Midbrain (tissue), 1 donor: ENCODE results near the gene TOMM20.
"Not testable (repeated sequence)": the region's sequence is repeated elsewhere in the genome, so short reads cannot be mapped to it uniquely, and the experiment has no call there.

Source experiments
- DNase-seq: peaks from one replicate; lab custom pipeline; 2025; lab: John Stamatoyannopoulos, UW

Gene TOMM20

DNA sequence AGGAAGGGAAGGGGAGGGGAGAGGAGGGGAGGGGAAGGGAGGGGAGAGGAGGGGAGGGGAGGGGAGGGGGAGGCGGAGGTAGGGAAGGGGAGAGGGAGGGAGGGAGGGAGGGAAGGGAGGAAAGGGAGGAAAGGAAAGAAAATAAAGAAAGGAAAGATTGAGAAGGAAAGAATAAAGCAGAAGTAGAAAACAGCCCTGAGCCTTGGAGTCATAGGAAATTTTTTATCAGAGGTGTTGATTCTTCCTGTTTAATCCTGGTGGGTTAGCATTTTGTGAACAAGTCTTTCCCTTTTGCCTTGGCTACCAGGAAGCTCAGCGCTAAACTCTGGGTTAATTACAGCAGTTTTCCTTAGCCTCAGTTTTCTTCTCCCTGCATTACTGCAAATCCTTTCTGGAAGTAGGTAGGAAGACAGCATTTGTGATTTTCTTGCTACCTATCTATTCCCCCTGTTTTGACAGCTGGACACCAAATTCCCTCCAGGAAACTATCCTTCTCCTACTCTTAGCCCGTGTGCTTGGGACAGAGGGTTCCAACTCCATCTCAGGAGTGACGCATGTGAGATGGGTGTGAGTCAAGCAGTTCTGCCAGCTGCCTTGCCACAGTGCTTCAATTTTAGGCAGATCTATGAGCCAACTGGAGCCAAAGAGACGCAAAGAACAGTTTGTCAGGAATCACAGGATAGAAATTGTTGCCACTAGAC is 26.9 kb downstream of the TOMM20 start:
- DNase-seq = no peak

GRCh38 chr1:235100194-235100772 is 28.4 kb downstream of the TOMM20 start:
- no peak for DNase-seq

- DNase-seq = no peak
These were observed 29.6 kb downstream of the TOMM20 start for GRCh38 chr1:235098991-235099390.

GRCh38 chr1:235098547-235098946 is 30.1 kb downstream of the TOMM20 start:
- DNase-seq = no peak

- not testable (repeated sequence) for DNase-seq
These were observed 31.1 kb downstream of the TOMM20 start for GRCh38 chr1:235097501-235097900.

DNA sequence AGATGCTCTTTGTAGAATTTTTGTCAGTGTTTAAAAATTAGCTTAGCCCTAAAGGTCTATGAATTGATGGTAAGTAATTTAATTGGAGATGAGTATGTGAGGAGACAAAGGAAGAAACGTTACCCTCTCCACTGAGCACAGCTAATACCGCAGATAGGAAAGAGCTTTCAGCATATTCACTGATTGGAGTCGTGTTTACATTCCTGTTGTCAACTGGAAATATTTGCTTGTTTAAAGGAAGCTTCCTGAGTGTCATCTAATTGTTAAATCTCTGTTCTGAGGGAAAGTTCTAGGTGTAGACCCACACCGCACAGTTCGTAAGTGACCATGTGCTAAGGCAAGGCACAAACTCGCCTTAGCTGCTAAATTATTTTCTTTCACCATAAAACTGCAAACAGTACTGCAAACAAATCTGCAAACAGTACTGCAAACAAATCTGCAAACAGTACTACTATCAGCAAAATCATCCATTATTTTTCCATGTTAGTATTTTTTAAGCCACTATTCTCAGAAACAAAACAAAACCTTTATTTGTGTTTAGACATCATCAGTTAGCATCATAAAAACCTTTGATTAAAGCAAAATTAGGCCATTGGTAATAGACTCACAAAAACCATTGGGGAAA is 32.6 kb downstream of the TOMM20 start:
- DNase-seq = no peak

DNA sequence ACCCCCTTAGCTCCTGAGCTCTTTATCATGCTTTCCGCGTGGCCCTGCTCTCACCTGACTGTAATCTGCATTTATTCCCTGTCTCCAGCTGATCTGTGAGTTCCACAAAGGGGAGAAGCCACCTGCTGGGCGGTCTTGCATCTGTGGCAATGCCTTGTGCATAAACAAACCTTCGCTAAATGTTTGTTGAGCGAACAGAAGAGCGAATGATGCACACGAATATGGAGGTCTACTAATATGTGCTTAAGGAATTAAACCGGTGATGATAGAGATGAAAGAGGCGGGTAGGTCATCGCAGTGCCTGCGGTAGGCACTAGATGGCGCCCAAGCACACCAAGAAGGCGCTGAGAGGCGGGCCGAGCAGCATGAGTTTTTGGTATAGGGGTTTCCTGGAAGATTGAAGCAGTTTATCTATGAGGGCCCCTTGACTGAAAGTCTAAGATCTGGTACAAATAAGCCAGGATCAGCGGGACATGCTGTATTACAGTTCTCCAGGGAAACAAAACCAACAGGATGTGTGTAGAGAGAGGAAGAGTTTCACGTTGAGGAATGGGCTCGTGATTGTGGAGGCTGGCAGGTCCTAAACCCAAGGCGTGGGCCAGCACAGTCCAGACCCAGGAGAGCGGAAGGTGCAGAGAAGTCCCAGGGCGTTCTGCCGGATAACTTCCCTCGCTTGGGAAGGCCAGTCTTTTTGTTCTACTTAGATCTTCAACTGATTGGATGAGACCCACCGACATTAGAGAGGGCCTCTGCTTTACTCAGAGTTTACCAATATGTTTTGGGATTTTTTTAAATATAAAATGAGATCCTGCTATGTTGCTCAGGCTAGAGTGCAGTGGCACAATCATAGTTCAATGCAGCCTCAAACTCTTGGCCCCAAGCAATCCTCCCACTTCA is 34.7 kb downstream of the TOMM20 start:
- DNase-seq = peak; percentile 76

GRCh38 chr1:235093013-235093695 is 35.5 kb downstream of the TOMM20 start:
- DNase-seq = peak; percentile 54

DNA sequence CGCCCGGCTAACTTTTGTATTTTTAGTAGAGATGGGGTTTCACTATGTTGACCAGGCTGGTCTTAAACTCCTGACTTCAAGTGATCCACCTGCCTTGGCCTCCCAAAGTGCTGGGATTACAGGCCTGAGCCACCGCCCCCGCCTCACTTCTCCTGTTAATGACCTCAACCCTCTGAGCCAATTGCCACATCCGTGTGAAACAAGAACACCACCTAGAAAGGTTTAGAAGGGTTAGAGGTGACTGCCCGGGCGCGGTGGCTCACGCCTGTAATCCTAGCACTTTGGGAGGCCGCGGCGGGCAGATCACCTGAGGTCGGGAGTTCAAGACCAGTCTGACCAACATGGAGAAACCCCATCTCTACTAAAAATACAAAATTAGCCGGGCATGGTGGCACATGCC is 36.2 kb downstream of the TOMM20 start:
- DNase-seq = not testable (repeated sequence)

DNA sequence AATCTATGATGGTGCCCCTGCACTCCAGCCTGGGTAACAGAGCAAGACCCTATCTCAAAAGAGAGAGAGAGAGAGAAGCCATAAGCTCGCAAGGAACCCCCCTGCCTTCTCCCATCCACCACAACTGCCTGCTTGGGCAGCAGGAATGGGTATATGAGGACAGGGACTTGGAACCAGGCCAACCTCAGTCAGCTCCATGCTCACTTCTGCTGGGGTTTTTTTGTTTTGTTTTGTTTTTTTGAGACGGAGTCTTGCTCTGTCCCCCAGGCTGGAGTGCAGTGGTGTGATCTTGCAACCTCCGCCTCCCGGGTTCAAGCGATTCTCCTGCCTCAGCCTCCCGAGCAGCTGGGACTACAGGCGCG is 36.6 kb downstream of the TOMM20 start:
- DNase-seq = not testable (repeated sequence)

DNA sequence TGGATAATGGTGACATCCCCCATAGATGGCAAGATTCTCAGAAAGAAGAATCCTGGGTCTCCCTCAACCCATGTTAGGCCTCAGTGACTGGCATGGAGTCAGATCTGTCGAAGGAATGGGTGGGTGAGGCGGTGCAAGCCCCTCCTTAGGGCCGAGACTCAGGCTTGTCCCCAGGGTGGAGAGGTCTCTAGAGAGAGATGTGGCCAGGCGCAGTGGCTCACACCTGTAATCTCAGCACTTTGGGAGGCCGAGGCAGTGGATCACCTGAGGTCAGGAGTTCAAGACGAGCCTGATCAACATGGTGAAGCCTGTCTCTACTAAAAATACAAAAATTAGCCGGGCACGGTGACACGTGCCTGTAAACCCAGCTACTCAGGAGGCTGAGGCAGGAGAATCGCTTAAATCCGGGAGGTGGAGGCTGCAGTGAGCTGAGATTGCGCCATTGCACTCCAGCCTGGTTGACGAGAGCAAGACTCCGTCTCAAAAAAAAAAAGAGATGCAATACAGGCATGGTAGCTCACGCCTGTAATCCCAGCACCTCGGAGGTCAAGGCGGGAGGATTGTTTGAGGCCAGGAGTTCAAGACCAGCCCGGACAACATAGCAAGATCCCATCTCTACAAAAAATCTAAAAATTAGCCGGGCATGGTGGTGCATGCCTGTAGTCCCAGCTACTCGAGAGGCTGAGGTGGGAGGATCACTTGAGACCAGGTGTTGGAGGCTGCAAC is 37.2 kb downstream of the TOMM20 start:
- not testable (repeated sequence) for DNase-seq

GRCh38 chr1:235090406-235091069 is 38.1 kb downstream of the TOMM20 start:
- no peak for DNase-seq

GRCh38 chr1:235088907-235089306 is 39.7 kb downstream of the TOMM20 start:
- DNase-seq = no peak

DNA sequence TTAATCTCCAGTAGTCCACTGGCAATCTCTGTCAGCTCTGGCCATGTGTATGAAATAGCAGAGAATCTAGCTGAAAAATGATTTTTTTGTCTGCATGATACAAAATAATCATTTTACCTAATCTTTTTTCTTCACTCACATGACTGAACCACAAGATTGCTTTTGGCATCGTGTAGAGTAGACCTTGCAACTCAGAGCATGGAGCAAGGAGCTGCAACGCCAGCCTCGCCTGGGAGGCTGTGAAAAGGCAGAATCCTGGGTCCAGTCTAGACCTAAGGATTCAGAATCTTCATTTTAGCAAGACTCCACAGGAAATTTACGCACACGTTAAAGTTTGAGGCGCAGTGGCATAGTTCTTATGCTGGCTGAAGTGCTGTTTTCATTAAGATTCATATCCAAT is 40.2 kb downstream of the TOMM20 start:
- no peak for DNase-seq

DNA sequence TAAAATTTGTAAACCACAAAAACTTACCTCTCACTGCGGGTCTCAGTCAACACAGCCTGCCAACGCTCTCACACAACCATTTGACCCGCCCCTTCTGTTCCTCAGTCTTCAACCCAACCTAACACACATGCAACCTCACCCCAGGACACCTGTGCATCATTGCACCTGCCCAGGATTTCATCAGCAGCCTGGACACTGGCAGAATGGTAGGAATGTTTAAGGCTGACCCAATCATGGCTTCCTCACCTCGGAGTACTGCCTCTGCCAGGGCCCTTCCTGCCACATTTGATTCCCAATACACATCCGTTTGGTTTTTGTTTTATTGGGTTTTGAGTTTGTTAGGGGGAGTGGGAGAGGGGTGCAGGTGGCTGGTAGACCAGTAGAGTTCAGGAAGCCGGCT is 40.7 kb downstream of the TOMM20 start:
- DNase-seq = no peak

- not testable (repeated sequence) for DNase-seq
These were observed 43.1 kb downstream of the TOMM20 start for GRCh38 chr1:235085411-235086117.

DNA sequence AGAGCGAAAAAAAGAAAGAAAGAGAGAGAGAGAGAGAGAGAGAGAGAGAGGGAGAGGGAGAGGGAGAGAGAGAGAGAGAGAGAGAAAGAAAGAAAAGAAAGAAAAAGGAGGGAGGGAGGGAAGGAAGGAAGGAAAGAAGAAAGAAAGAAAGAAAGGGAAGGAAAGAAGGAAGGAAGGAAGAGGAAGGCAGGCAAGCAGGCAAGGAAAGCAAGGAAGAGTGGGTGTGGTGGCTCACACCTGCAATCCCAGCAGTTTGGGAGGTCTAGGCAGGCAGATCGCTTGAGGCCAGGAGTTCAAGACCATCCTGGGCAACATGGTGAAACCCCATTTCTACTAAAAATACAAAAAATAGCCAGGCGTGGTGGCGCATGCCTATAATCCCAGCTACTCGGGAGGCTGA is 47.8 kb downstream of the TOMM20 start:
- DNase-seq = not testable (repeated sequence)

- DNase-seq = not testable (repeated sequence)
These were observed 48.4 kb downstream of the TOMM20 start for GRCh38 chr1:235080297-235080657.

DNA sequence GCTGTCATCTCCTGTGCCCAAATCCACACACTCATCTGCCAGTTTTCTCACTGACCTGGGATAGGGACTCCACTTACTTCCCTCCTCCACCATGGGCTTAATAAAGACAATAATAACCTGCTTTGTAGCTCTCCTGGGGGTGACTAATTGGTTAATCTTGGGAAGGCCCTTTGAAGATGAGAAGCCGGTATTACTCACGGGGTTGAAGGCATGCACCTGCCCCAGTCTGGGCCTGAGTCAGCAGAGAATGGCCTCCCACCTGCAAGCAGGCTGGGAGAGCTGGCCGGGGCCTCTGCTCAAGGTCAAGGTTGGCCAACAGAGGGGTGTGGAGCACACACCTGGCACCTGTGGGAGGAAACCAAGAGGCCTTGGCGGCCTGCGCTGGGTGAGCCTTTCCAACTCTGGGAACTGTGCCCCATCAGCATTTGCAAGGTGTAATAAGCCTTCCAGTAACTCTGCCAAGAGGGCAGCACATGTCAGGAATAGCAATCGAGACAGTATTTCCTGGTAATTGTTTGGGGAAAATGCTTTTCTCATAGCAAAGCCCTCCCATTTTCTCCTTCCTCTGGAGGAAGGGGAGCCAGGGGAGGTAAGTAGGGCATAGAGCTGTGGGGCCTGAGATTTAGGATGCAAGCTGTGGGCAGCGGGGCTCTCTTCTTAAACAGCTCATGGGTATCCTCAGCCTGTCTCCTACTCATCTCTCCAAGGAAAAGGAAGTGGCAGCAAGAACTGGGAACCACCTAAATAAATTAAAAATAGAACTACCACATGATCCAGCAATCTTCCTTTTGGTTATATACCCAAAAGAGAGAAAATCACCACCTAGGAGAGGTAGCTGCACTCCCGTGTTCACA is 49.0 kb downstream of the TOMM20 start:
- no peak for DNase-seq
